Endodermal cell (in vitro differentiated cells): Measurements from ENCODE around the gene NECTIN2. TPM values are rescaled to one million over a fixed set of nuclear protein-coding genes. Genes with fewer than 3 reads are reported as not detected.

Source experiments
- DNase-seq: peaks from one replicate; pipeline ENCODE4 v3.0.0-alpha.2; 2017
- H3K27ac ChIP-seq: 2 replicates; pipeline ENCODE4 v1.5.1; 2013; ENCODE audit warnings: mild to moderate bottlenecking, low read depth, low read length, moderate library complexity
- H3K27me3 ChIP-seq: 2 replicates; pipeline ENCODE4 v1.6.1; 2013; ENCODE audit warnings: mild to moderate bottlenecking, low read length, moderate library complexity; ENCODE audit not compliant: insufficient read depth, control insufficient read depth, poor library complexity, severe bottlenecking
- H3K36me3 ChIP-seq: 2 replicates; pipeline ENCODE4 v1.7.0; 2013; ENCODE audit warnings: mild to moderate bottlenecking, low read length, moderate library complexity; ENCODE audit not compliant: control insufficient read depth, insufficient read depth
- H3K4me1 ChIP-seq: one replicate; pipeline ENCODE4 v1.7.0; 2013; ENCODE audit warnings: low read length; ENCODE audit not compliant: control insufficient read depth, insufficient read depth
- H3K4me3 ChIP-seq: 2 replicates; pipeline ENCODE4 v1.5.1; 2013; ENCODE audit warnings: mild to moderate bottlenecking, low read length, moderate library complexity
- H3K9ac ChIP-seq: 2 replicates; pipeline ENCODE4 v1.6.1; 2013; ENCODE audit warnings: mild to moderate bottlenecking, low read length, moderate library complexity; ENCODE audit not compliant: poor library complexity, severe bottlenecking; ENCODE audit errors: extremely low read depth
- H3K9me3 ChIP-seq: 2 replicates; pipeline ENCODE4 v1.6.1; 2013; ENCODE audit warnings: mild to moderate bottlenecking, low read length, moderate library complexity; ENCODE audit not compliant: control insufficient read depth
- H3K27ac Mint-ChIP-seq: 2 replicates; pipeline ENCODE4 v1.8.0; 2020; ENCODE audit warnings: mixed read lengths
- H3K27me3 Mint-ChIP-seq: 2 replicates; pipeline ENCODE4 v1.8.0; 2021; ENCODE audit warnings: mild to moderate bottlenecking, mixed read lengths; ENCODE audit not compliant: insufficient read depth
- H3K36me3 Mint-ChIP-seq: 2 replicates; pipeline ENCODE4 v1.8.0; 2020; ENCODE audit warnings: low read depth, mixed read lengths
- H3K4me1 Mint-ChIP-seq: 2 replicates; pipeline ENCODE4 v1.8.0; 2020; ENCODE audit warnings: mixed read lengths
- H3K4me3 Mint-ChIP-seq: 2 replicates; pipeline ENCODE4 v1.8.0; 2020; ENCODE audit warnings: mild to moderate bottlenecking, moderate library complexity, mixed read lengths
- H3K9me3 Mint-ChIP-seq: 2 replicates; pipeline ENCODE4 v1.8.0; 2020; ENCODE audit warnings: mild to moderate bottlenecking, mixed read lengths
- CTCF ChIP-seq: fragments of 200-600 bp; sonication (generic); conservative IDR thresholded peaks from 2 replicates; pipeline ENCODE4 v1.5.0; 2021; ENCODE audit warnings: antibody characterized with exemption, mild to moderate bottlenecking
- WGBS, 2 experiments: methylation state at CpG; one replicate each; pipeline versions ENCODE4 v1.1.5 to v1.1.7; 2013; ENCODE audit warnings: missing lambda C conversion rate in 2 of 2, mixed read lengths in 1 of 2; ENCODE audit not compliant: insufficient coverage in 1 of 2, insufficient read length in 1 of 2; 5-methylcytosine and 5-hydroxymethylcytosine counted together
- total RNA-seq, 2 donors: library from RNA; stranded (reverse); fragmentation: NEBNext Ultra II Directional in 1 of 2; extraction: Animal tissue kit (Norgen Biotek cat#: 25700) in 1 of 2; gene quantifications; 2 replicates in 1 of 2; 3 replicates in 1 of 2; pipeline ENCODE4 v1.2.1, GENCODE V29; 2021

The NECTIN2 gene
- total RNA-seq, 2 donors from 2014 or later: 248 to 260 TPM

GRCh38 chr19:44871809-44872208 is 25.7 kb downstream of the NECTIN2 start:
- no peaks in the 10 kb centered on the region for H3K9me3 ChIP-seq
- no peak for DNase-seq
- Mint-ChIP-seq H3K4me1 (no peaks in the 10 kb centered on the region), H3K36me3 (peaks cover 83% of the 10 kb centered on the region), H3K4me3 (no peak overlapping the region), H3K9me3 (no peaks in the 10 kb centered on the region), H3K27me3 (no peaks in the 10 kb centered on the region), H3K27ac (no peak overlapping the region)
- WGBS, 2 experiments: 94 to 95% methylated on average over 11 to 14 of the region's 14 CpGs
- TF ChIP-seq CTCF: no peak
- H3K27me3 ChIP-seq: no peaks in the 10 kb centered on the region
- no peak overlapping the region for H3K9ac ChIP-seq
- no peak overlapping the region for H3K4me3 ChIP-seq
- no peak overlapping the region for H3K27ac ChIP-seq
- H3K4me1 ChIP-seq: no peaks in the 10 kb centered on the region
- H3K36me3 ChIP-seq: peaks cover 90% of the 10 kb centered on the region

DNA sequence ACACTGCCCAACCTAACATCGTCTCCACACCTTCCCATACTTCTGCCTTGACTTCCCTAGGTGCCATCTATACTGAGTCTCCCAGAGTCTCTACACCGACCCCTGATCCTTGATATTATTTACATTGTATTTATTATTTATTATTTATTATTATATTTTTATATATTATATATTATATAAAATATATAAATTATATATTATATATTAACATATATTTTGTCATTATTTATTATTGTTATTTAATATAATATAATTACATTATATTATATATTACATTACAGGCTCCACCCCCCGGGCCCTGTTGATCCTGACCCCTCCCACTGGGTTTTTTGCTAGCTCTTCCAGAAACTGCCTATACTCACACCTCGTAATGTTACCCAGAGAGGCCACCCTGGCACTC is 26.6 kb downstream of the NECTIN2 start:
- Histone ChIP-seq H3K9me3 (no peaks in the 10 kb centered on the region), H3K27me3 (no peaks in the 10 kb centered on the region), H3K36me3 (peaks cover 90% of the 10 kb centered on the region), H3K27ac (no peak overlapping the region), H3K4me3 (no peak overlapping the region), H3K9ac (no peak overlapping the region), H3K4me1 (no peaks in the 10 kb centered on the region)
- peaks cover 82% of the 10 kb centered on the region for H3K36me3 Mint-ChIP-seq
- 40 to 75% methylated on average over 1 to 3 of the region's 4 CpGs for WGBS, 2 experiments
- H3K4me3 Mint-ChIP-seq: no peak overlapping the region
- no peak overlapping the region for H3K27ac Mint-ChIP-seq
- H3K9me3 Mint-ChIP-seq: no peaks in the 10 kb centered on the region
- no peak for TF ChIP-seq CTCF
- no peaks in the 10 kb centered on the region for H3K27me3 Mint-ChIP-seq
- H3K4me1 Mint-ChIP-seq: no peaks in the 10 kb centered on the region
- no peak for DNase-seq

GRCh38 chr19:44874317-44874716 is 28.2 kb downstream of the NECTIN2 start:
- Histone ChIP-seq H3K36me3 (peaks cover 86% of the 10 kb centered on the region), H3K4me1 (no peaks in the 10 kb centered on the region), H3K9me3 (no peaks in the 10 kb centered on the region), H3K4me3 (no peak overlapping the region), H3K27ac (no peak overlapping the region), H3K9ac (no peak overlapping the region), H3K27me3 (no peaks in the 10 kb centered on the region)
- H3K4me3 Mint-ChIP-seq: no peak overlapping the region
- H3K27ac Mint-ChIP-seq: no peak overlapping the region
- no peak for DNase-seq
- H3K4me1 Mint-ChIP-seq: no peaks in the 10 kb centered on the region
- no peak for TF ChIP-seq CTCF
- no peaks in the 10 kb centered on the region for H3K27me3 Mint-ChIP-seq
- peaks cover 77% of the 10 kb centered on the region for H3K36me3 Mint-ChIP-seq
- 90 to 91% methylated on average over 4 to 16 of the region's 16 CpGs for WGBS, 2 experiments
- H3K9me3 Mint-ChIP-seq: no peaks in the 10 kb centered on the region
